Nucleus accumbens (tissue), 56 donors: ENCODE measurements around the gene FAM83E.
A peak's percentile ranks its signal among the peaks of the same experiment; 100 is the strongest.

Source experiments
- DNase-seq, 56 donors: peaks; one replicate each; lab custom pipeline; 2025; lab: John Stamatoyannopoulos, UW

The FAM83E gene

GRCh38 chr19:48629599-48630295 lies 14.9 kb upstream of the FAM83E start:
- DNase-seq: peak in 33 of 56 donors; percentile 19 to 82 (median 50)

DNA sequence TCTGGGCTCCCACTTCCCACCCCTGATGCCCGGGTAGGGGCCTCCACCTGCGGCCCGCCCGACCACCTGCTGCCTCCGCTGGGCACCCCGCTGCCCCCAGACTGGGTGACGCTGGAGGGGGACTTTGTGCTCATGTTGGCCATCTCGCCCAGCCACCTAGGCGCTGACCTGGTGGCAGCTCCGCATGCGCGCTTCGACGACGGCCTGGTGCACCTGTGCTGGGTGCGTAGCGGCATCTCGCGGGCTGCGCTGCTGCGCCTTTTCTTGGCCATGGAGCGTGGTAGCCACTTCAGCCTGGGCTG lies 14.4 kb upstream of the FAM83E start:
- no peak for DNase-seq

DNA sequence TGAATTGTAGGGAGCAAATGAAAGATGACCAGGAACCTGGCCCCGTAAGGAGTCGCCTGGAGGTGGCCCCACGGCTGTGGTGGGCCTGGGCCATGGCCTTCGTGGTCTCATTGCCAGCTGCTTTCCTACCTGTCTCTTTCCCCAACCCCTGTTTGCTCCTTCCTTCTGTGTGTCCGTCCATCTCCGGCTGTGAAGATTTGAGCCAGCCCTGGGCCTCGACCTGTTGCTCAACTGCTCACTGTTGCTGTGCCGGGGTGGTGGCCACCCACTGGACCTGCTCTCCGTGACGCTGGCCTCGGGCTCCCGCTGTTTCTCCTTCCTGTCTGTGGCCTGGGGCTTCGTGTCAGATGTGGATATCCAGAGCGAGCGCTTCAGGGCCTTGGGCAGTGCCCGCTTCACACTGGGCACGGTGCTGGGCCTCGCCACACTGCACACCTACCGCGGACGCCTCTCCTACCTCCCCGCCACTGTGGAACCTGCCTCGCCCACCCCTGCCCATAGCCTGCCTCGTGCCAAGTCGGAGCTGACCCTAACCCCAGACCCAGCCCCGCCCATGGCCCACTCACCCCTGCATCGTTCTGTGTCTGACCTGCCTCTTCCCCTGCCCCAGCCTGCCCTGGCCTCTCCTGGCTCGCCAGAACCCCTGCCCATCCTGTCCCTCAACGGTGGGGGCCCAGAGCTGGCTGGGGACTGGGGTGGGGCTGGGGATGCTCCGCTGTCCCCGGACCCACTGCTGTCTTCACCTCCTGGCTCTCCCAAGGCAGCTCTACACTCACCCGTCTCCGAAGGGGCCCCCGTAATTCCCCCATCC lies 13.8 kb upstream of the FAM83E start:
- DNase-seq: no peak

GRCh38 chr19:48627865-48628314 lies 13.0 kb upstream of the FAM83E start:
- DNase-seq: no peak

DNA sequence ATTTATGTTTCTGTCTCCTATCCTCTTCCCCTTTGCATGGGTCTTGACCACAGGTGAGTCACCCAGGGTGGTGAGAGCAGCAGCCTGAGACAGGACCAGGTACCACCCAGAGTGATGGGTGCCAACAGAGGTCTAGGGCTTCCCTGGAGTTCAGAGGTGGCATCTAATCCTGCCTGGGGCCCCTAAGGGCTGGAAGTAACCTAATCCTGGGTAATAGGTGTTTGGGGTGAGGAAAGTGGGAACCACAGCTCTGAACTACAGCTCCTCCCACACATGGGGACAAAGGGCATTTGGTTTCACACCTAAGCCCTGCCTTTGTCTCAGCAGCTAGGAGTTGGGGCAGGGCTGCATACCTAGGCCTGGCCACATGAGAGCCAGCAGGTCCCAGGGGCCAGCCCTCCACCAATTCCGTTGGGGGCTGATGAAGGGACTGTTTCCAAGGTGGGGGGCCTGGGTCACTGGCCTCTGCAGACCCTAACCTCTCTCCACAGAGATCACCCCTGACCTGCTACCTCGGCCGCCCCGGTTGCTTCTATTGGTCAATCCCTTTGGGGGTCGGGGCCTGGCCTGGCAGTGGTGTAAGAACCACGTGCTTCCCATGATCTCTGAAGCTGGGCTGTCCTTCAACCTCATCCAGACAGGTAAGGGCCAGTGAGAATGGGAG lies 12.5 kb upstream of the FAM83E start:
- no peak for DNase-seq

DNA sequence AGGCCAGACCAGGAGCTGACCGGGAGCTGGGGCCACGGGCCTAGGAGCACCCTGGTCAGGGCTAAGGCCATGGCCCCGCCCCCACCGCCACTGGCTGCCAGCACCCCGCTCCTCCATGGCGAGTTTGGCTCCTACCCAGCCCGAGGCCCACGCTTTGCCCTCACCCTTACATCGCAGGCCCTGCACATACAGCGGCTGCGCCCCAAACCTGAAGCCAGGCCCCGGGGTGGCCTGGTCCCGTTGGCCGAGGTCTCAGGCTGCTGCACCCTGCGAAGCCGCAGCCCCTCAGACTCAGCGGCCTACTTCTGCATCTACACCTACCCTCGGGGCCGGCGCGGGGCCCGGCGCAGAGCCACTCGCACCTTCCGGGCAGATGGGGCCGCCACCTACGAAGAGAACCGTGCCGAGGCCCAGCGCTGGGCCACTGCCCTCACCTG lies 11.0 kb upstream of the FAM83E start:
- DNase-seq: no peak

GRCh38 chr19:48624791-48625723 lies 10.2 kb upstream of the FAM83E start:
- DNase-seq: peak in 1 of 56 donors; percentile 30

GRCh38 chr19:48624067-48624594 lies 9.3 kb upstream of the FAM83E start:
- peak; percentile 76 to 99 (median 97) for DNase-seq

DNA sequence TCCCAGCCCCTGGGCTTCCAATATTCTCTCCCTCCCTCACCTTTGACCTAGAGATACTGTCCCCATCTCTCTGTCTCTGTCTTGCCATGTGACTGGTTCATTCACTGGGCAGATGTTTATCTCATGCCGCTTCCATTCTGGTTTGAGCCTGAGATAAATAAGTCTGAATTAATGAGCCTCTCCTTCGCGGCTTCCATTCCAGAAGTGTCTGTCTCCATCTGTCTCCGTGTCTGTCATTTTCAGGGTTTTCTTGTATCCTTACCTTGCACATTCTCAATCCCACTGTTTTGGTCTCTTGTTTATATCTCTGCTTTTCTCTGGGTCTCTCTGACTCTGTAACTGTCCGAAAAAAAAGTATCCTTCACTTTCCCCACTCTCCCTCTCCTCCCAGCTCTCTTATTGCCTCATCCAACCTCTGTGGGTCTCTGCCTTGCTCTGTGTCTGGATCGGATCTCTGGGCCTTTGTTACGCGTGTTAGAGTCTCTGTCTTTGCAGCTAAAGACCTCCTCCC lies 8.7 kb upstream of the FAM83E start:
- peak in 2 of 56 donors; percentile 38 for DNase-seq

- DNase-seq: no peak
Observed at GRCh38 chr19:48619692-48620585, 5.1 kb upstream of the FAM83E start.

GRCh38 chr19:48618916-48619691 lies 4.2 kb upstream of the FAM83E start, which contains the start of the genes RPL18 and SPHK2:
Gene RPL18 (minus strand): TSS chr19:48619178. CDS start chr19:48619143, 35 bp downstream.
Gene SPHK2 (plus strand): TSS chr19:48619506. CDS start chr19:48620515, 1,009 bp downstream.
- peak; percentile 92 to 100 (median 99) for DNase-seq

DNA sequence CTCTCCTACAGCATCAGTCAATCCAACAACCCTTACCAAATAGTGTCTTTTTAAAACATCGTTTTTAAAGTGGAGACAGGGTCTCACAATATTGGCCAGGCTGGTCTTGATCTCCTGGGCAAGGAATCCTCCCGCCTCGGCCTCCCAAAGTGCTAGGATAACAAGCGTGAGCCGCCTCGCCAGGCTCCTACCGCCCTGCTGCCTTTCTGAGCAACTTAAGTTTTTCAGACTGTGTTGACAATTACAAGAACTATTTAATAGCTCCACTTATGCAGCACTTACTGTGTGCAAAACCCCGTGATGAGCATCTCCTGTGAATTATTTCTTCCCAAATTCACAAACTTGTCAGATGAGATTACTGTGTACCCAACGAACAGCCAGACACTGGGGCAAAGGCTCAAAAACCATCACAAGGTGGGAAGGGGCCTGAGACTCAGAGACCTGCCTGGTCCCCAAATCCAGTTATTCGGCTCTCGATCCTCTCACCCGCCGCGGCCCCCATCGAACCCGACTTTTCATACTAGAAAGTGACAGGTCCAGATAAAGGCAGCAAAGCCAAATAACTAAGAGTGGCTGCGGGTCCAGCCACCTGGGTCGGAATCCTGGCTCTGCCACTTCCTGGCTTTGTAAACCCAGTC lies 3.5 kb upstream of the FAM83E start:
- peak in 2 of 56 donors; percentile 61 to 63 for DNase-seq

DNA sequence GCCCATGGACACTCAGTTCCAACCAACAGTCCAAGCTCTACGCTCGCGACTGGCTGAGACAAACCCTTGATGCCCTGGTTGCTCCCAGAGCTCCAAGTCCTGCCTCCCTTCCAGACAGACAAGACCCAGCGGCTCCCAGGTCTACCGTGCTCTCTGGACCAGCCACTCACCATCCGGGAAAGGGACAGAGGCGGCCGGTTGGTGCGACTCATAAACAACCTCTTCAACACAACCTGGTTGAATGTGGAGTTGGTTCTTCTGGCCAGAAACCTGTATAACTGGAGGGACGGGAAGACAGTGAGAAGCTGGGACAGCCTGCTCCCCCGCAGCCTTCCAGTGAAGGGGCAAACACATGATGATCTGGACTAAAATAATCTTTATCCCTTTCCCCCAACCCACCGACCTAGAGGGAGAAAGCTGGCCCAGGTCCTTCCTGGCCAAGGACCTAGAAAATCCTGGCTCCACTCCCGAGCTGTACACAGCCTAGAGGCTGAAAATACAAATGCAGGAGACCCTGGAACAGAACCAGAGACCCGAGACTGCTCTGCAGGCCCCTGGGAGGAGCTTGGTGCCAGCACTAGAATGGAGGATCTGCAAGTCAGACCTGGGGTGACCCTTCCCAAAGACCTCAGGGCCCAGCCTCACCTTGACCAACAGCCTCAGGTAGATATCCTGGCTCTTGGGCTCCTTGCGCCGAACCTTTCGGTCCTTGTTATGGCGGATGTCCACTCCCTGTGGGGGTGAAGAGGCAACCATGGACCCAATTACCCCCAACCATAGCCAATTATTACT lies 2.5 kb upstream of the FAM83E start:
- peak in 7 of 56 donors; percentile 13 to 43 (median 29) for DNase-seq

DNA sequence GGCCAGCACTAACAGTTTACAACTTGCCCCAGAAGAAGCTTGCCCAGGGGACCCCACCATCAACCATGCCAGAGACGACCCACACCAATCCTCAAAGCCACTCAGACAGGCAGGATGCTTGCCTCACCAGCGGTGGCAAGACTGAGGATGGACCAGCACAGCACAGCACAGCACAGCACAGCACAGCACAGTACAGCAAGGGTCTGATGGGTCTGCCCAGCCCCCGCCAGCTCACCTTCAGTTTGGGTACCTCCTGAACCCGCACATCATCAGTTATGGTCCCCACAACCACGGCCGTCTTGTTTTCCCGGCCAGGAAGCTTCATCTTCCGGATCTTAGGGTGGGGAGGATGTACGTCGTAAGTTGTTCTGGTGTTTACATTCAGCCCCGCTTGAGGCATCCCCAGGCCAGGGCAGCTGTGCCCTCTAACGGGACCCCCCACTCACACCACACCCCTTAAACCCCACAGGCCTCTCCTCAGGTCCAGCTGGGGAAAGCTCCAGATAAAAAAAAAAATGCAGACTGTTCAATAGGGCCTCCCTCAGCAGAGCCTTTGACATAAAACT lies 1.7 kb upstream of the FAM83E start:
- no peak for DNase-seq

GRCh38 chr19:48616041-48616436 lies 1.2 kb upstream of the FAM83E start:
- no peak for DNase-seq
